GM23338 (cell line): Measurements from ENCODE around the gene TUBA1B. TPM values are rescaled to one million over a fixed set of nuclear protein-coding genes. Genes with fewer than 3 reads are reported as not detected.

Source experiments
- ATAC-seq: fragments of 200-7000 bp; cut with Tn5 transposase; 3 replicates; pipeline ENCODE4 v1.9.1; 2020
- DNase-seq: peaks from one replicate; pipeline ENCODE4 v3.0.0-alpha.2; 2015; ENCODE audit warnings: low spot score
- H2AFZ ChIP-seq: fragments of 200-600 bp; sonication (generic); 2 replicates; pipeline ENCODE4 v1.8.0; 2016; ENCODE audit warnings: antibody characterized with exemption, mild to moderate bottlenecking, moderate library complexity
- H3F3A ChIP-seq: fragments of 200-600 bp; sonication (generic); replicated peaks from 2 replicates; pipeline ENCODE4 v1.8.0; 2017; ENCODE audit warnings: antibody characterized with exemption, mixed run types, low read depth
- H3K27ac ChIP-seq: fragments of 200-600 bp; sonication (generic); 2 replicates; pipeline ENCODE4 v1.6.1; 2016; ENCODE audit warnings: low read depth
- H3K27me3 ChIP-seq: fragments of 200-600 bp; sonication (generic); 2 replicates; pipeline ENCODE4 v1.8.0; 2016; ENCODE audit warnings: mild to moderate bottlenecking, mixed run types, moderate library complexity; ENCODE audit not compliant: insufficient read depth
- H3K36me3 ChIP-seq: fragments of 200-600 bp; sonication (generic); 2 replicates; pipeline ENCODE4 v1.8.0; 2016; ENCODE audit warnings: mild to moderate bottlenecking; ENCODE audit not compliant: insufficient read depth
- H3K4me1 ChIP-seq: fragments of 200-600 bp; sonication (generic); 2 replicates; pipeline ENCODE4 v1.8.0; 2016; ENCODE audit warnings: mild to moderate bottlenecking, moderate library complexity; ENCODE audit not compliant: insufficient read depth
- H3K4me2 ChIP-seq: fragments of 200-600 bp; sonication (generic); 2 replicates; pipeline ENCODE4 v1.7.1; 2017; ENCODE audit warnings: mixed run types
- H3K4me3 ChIP-seq: fragments of 200-600 bp; sonication (generic); 2 replicates; pipeline ENCODE4 v1.6.1; 2016; ENCODE audit warnings: mixed run types
- H3K79me2 ChIP-seq: fragments of 200-600 bp; sonication (generic); replicated peaks from 2 replicates; pipeline ENCODE4 v1.8.0; 2017; ENCODE audit warnings: mild to moderate bottlenecking; ENCODE audit not compliant: insufficient read depth
- H3K9me2 ChIP-seq: fragments of 200-600 bp; sonication (generic); 2 replicates; pipeline ENCODE4 v1.8.0; 2017; ENCODE audit not compliant: insufficient read depth
- H4K20me1 ChIP-seq: fragments of 200-600 bp; sonication (generic); replicated peaks from 2 replicates; pipeline ENCODE4 v1.8.0; 2017; ENCODE audit warnings: mild to moderate bottlenecking; ENCODE audit not compliant: insufficient read depth
- H3K27ac Mint-ChIP-seq: 2 replicates; pipeline ENCODE4 v1.8.0; 2020; ENCODE audit warnings: inconsistent platforms, mild to moderate bottlenecking, moderate library complexity, mixed read lengths
- H3K27me3 Mint-ChIP-seq: 3 replicates; pipeline ENCODE4 v1.8.0; 2022; ENCODE audit warnings: low read depth, mild to moderate bottlenecking, moderate library complexity, mixed read lengths, inconsistent platforms; ENCODE audit not compliant: insufficient read depth, poor library complexity
- H3K36me3 Mint-ChIP-seq: 3 replicates; pipeline ENCODE4 v1.8.0; 2021; ENCODE audit warnings: low read depth, mild to moderate bottlenecking, inconsistent platforms, moderate library complexity, mixed read lengths
- H3K4me1 Mint-ChIP-seq: 3 replicates; pipeline ENCODE4 v1.8.0; 2020; ENCODE audit warnings: mild to moderate bottlenecking, inconsistent platforms, mixed read lengths
- H3K4me3 Mint-ChIP-seq: 3 replicates; pipeline ENCODE4 v1.8.0; 2021; ENCODE audit warnings: moderate library complexity, mild to moderate bottlenecking, inconsistent platforms, mixed read lengths
- H3K9me3 Mint-ChIP-seq: 3 replicates; pipeline ENCODE4 v1.8.0; 2020; ENCODE audit warnings: moderate library complexity, mild to moderate bottlenecking, inconsistent platforms, mixed read lengths
- CREB1 ChIP-seq: fragments of 250-450 bp; sonication (Bioruptor Pico); IDR thresholded peaks from 2 replicates; pipeline ENCODE4 v1.5.0; 2020; ENCODE audit warnings: low read depth, mild to moderate bottlenecking, moderate library complexity
- EZH2 ChIP-seq: fragments of 200-600 bp; sonication (generic); IDR thresholded peaks from one replicate; pipeline ENCODE4 v1.8.0; 2017; ENCODE audit warnings: antibody characterized with exemption, mild to moderate bottlenecking, low read depth; ENCODE audit not compliant: unreplicated experiment
- JUNB ChIP-seq: IDR thresholded peaks from one replicate; pipeline ENCODE4 v1.6.1; 2016; ENCODE audit warnings: antibody characterized with exemption; ENCODE audit not compliant: unreplicated experiment
- NANOG ChIP-seq: IDR thresholded peaks from 2 replicates; pipeline ENCODE4 v1.6.1; 2016; ENCODE audit warnings: antibody characterized with exemption, borderline replicate concordance
- POLR2AphosphoS5 ChIP-seq: IDR thresholded peaks from 2 replicates; pipeline ENCODE4 v1.6.1; 2016; ENCODE audit warnings: antibody characterized with exemption, low read depth
- STAT1 ChIP-seq: IDR thresholded peaks from one replicate; pipeline ENCODE4 v1.6.1; 2016; ENCODE audit warnings: antibody characterized with exemption; ENCODE audit not compliant: unreplicated experiment
- ZNF331 ChIP-seq: fragments of 250-450 bp; sonication (Bioruptor Pico); IDR thresholded peaks from 2 replicates; pipeline ENCODE4 v1.5.0; 2020; ENCODE audit warnings: low read depth, mild to moderate bottlenecking, moderate library complexity
- polyA plus RNA-seq: library from polyadenylated mRNA; unstranded; fragments of >200 nt; fragmentation: Nextera tagmentation; extraction: Ambion mirVana; gene quantifications from 2 replicates; pipeline ENCODE4 v1.2.1, GENCODE V29; 2016
- total RNA-seq: library from RNA; depleted of rRNA; stranded (reverse); fragments of >200 nt; shearing (Covaris generic); gene quantifications from 2 replicates; pipeline ENCODE4 v1.2.3, GENCODE V29; 2014
- TF ChIP-seq, protein P1 (sequence below): IDR thresholded peaks from one replicate; pipeline ENCODE4 v1.6.1; 2018; ENCODE audit warnings: antibody characterized with exemption; ENCODE audit not compliant: unreplicated experiment
- TF ChIP-seq, protein P2 (sequence below): IDR thresholded peaks from 2 replicates; pipeline ENCODE4 v1.6.1; 2016; ENCODE audit warnings: antibody characterized with exemption
- TF ChIP-seq, protein P3 (sequence below), 2 experiments: fragments of 200-600 bp in 1 of 2; sonication (generic) in 1 of 2; conservative IDR thresholded peaks; 2 replicates each; pipeline versions ENCODE4 v1.5.1 to v1.6.1; 2016 to 2017; ENCODE audit warnings: antibody characterized with exemption in 2 of 2, low read depth in 2 of 2, mild to moderate bottlenecking in 2 of 2, moderate library complexity in 1 of 2

The TUBA1B gene
- total and polyA plus RNA-seq, 2 experiments from 2014 or later = 1,116 to 2,718 TPM

DNA sequence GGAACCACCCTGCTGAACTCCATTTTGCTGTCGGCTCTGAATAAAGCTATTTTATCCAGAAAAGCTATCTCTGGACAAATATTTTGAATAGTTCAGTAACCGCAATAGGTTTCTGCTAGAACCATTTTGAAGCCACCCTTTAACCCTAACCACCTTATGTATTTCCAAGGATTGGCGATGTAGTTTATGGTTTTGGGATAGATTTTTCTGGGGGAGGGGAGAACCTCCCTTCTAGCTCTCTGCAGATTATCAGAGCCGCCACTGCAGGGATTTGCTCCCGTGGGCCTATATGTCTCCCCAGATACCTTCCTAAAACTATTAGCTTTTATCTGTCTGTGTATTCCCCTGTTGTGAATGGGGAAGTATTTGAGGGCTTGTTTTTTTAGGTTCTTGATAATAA, 1.8 kb upstream of the TUBA1B start:
- TF ChIP-seq EZH2 (no peak), JUNB (no peak), POLR2AphosphoS5 (no peak), ZNF331 (CRISPR knock-in tag) (no peak), NANOG (no peak), CREB1 (no peak), STAT1 (no peak)
- TF ChIP-seq, protein P1, sequence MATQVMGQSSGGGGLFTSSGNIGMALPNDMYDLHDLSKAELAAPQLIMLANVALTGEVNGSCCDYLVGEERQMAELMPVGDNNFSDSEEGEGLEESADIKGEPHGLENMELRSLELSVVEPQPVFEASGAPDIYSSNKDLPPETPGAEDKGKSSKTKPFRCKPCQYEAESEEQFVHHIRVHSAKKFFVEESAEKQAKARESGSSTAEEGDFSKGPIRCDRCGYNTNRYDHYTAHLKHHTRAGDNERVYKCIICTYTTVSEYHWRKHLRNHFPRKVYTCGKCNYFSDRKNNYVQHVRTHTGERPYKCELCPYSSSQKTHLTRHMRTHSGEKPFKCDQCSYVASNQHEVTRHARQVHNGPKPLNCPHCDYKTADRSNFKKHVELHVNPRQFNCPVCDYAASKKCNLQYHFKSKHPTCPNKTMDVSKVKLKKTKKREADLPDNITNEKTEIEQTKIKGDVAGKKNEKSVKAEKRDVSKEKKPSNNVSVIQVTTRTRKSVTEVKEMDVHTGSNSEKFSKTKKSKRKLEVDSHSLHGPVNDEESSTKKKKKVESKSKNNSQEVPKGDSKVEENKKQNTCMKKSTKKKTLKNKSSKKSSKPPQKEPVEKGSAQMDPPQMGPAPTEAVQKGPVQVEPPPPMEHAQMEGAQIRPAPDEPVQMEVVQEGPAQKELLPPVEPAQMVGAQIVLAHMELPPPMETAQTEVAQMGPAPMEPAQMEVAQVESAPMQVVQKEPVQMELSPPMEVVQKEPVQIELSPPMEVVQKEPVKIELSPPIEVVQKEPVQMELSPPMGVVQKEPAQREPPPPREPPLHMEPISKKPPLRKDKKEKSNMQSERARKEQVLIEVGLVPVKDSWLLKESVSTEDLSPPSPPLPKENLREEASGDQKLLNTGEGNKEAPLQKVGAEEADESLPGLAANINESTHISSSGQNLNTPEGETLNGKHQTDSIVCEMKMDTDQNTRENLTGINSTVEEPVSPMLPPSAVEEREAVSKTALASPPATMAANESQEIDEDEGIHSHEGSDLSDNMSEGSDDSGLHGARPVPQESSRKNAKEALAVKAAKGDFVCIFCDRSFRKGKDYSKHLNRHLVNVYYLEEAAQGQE = no peak
- TF ChIP-seq, protein P2, sequence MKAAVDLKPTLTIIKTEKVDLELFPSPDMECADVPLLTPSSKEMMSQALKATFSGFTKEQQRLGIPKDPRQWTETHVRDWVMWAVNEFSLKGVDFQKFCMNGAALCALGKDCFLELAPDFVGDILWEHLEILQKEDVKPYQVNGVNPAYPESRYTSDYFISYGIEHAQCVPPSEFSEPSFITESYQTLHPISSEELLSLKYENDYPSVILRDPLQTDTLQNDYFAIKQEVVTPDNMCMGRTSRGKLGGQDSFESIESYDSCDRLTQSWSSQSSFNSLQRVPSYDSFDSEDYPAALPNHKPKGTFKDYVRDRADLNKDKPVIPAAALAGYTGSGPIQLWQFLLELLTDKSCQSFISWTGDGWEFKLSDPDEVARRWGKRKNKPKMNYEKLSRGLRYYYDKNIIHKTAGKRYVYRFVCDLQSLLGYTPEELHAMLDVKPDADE = no peak
- TF ChIP-seq, protein P3, sequence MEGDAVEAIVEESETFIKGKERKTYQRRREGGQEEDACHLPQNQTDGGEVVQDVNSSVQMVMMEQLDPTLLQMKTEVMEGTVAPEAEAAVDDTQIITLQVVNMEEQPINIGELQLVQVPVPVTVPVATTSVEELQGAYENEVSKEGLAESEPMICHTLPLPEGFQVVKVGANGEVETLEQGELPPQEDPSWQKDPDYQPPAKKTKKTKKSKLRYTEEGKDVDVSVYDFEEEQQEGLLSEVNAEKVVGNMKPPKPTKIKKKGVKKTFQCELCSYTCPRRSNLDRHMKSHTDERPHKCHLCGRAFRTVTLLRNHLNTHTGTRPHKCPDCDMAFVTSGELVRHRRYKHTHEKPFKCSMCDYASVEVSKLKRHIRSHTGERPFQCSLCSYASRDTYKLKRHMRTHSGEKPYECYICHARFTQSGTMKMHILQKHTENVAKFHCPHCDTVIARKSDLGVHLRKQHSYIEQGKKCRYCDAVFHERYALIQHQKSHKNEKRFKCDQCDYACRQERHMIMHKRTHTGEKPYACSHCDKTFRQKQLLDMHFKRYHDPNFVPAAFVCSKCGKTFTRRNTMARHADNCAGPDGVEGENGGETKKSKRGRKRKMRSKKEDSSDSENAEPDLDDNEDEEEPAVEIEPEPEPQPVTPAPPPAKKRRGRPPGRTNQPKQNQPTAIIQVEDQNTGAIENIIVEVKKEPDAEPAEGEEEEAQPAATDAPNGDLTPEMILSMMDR (conservative IDR thresholded peaks at IDR 0.05; ENCODE audit: low read depth in 2 of 2) = no peak
- Histone ChIP-seq H2AFZ (no peak overlapping the region), H3F3A (peaks cover 24% of the 10 kb centered on the region), H3K36me3 (peaks cover 19% of the 10 kb centered on the region), H3K4me1 (peaks cover 9% of the 10 kb centered on the region), H4K20me1 (peaks cover 12% of the 10 kb centered on the region), H3K27ac (no peak overlapping the region), H3K79me2 (peaks cover 28% of the 10 kb centered on the region), H3K9me2 (no peaks in the 10 kb centered on the region; the same call in 1 of the 2 replicates), H3K27me3 (no peaks in the 10 kb centered on the region), H3K4me3 (no peak overlapping the region), H3K4me2 (no peak overlapping the region)
- no peak overlapping the region for H3K4me3 Mint-ChIP-seq
- peaks cover 4% of the 10 kb centered on the region; the same call in 1 of the 3 replicates for H3K9me3 Mint-ChIP-seq
- ATAC-seq = no peak
- no peak overlapping the region for H3K27ac Mint-ChIP-seq
- peaks cover 32% of the 10 kb centered on the region for H3K36me3 Mint-ChIP-seq
- no peak for DNase-seq
- H3K4me1 Mint-ChIP-seq = peaks cover 28% of the 10 kb centered on the region
- peaks cover 23% of the 10 kb centered on the region for H3K27me3 Mint-ChIP-seq
